K562 (cell line): ENCODE data around the gene TENT4B. TPM values are rescaled to one million over a fixed set of nuclear protein-coding genes. Genes with fewer than 3 reads are reported as not detected.

ENCODE experiments used
- BRF1 ChIP-seq: IDR thresholded peaks from 3 replicates; pipeline ENCODE4 v1.6.1; 2011; ENCODE audit warnings: borderline replicate concordance, mild to moderate bottlenecking; ENCODE audit not compliant: insufficient read length; ENCODE audit errors: extremely low read depth
- CBX8 ChIP-seq: fragments of 200-600 bp; sonication (generic); IDR thresholded peaks from 2 replicates; pipeline ENCODE4 v1.6.1; 2012; ENCODE audit warnings: borderline replicate concordance, mixed run types, low read depth, mild to moderate bottlenecking, moderate library complexity, mixed read lengths, low read length, control low read depth, inconsistent platforms; ENCODE audit not compliant: poor library complexity, severe bottlenecking; ENCODE audit errors: extremely low read depth
- ELF1 ChIP-seq: fragments of 200-800 bp; sonication (Bioruptor generic); IDR thresholded peaks from 2 replicates; pipeline ENCODE4 v1.6.1; 2016; ENCODE audit warnings: missing genetic modification characterization, missing compliant biosample characterization
- EP300 ChIP-seq: IDR thresholded peaks from 2 replicates; pipeline ENCODE4 v1.6.1; 2012; ENCODE audit warnings: low read length, improper control_type of control experiment
- HOXB6 ChIP-seq: fragments of 250-450 bp; sonication (Bioruptor Pico); IDR thresholded peaks from 2 replicates; pipeline ENCODE4 v1.5.1; 2022; ENCODE audit warnings: mild to moderate bottlenecking, borderline replicate concordance
- KLF16 ChIP-seq: IDR thresholded peaks from 2 replicates; pipeline ENCODE4 v1.6.1; 2016; ENCODE audit warnings: antibody characterized with exemption
- LARP7 ChIP-seq: fragments of 450-650 bp; IDR thresholded peaks from 2 replicates; pipeline ENCODE4 v1.6.1; 2016
- MECOM ChIP-seq: fragments of 250-450 bp; sonication (Bioruptor Pico); IDR thresholded peaks from 2 replicates; pipeline ENCODE4 v1.8.0; 2022; ENCODE audit warnings: inconsistent platforms
- NEUROD1 ChIP-seq: fragments of 150-350 bp; IDR thresholded peaks from 2 replicates; pipeline ENCODE4 v1.6.1; 2014; ENCODE audit warnings: borderline replicate concordance, low read length, low read depth; ENCODE audit not compliant: partially characterized antibody
- PHF20 ChIP-seq: fragments of 450-650 bp; IDR thresholded peaks from 2 replicates; pipeline ENCODE4 v1.6.1; 2018; ENCODE audit not compliant: partially characterized antibody
- PURB ChIP-seq: sonication (generic); formaldehyde crosslinking; IDR thresholded peaks from 2 replicates; pipeline ENCODE4 v1.9.0; 2021; ENCODE audit warnings: low read depth, mild to moderate bottlenecking, missing genetic modification reagents
- RBM17 ChIP-seq: fragments of 200-400 bp; formaldehyde crosslinking; IDR thresholded peaks from 2 replicates; pipeline ENCODE4 v1.6.1; 2017; ENCODE audit warnings: low read depth, mild to moderate bottlenecking, low read length, borderline replicate concordance
- SMARCC2 ChIP-seq: fragments of 450-650 bp; IDR thresholded peaks from 2 replicates; pipeline ENCODE4 v1.6.1; 2017; ENCODE audit warnings: antibody characterized with exemption, moderate library complexity, mild to moderate bottlenecking, low read depth
- SRSF1 ChIP-seq: fragments of 200-400 bp; formaldehyde crosslinking; IDR thresholded peaks from 2 replicates; pipeline ENCODE4 v1.6.1; 2017; ENCODE audit warnings: mild to moderate bottlenecking, low read depth, low read length, moderate library complexity
- TAF1 ChIP-seq: IDR thresholded peaks from 2 replicates; pipeline ENCODE4 v1.6.1; 2011; ENCODE audit warnings: mild to moderate bottlenecking, low read length, moderate library complexity; ENCODE audit not compliant: insufficient read depth, control insufficient read depth, severe bottlenecking; ENCODE audit errors: extremely low read depth
- UBTF ChIP-seq, 2 experiments: IDR thresholded peaks; 2 replicates each; pipeline ENCODE4 v1.6.1; 2012; ENCODE audit warnings: improper control_type of control experiment in 2 of 2, low read depth in 2 of 2, low read length in 2 of 2, borderline replicate concordance in 1 of 2
- WHSC1 ChIP-seq: IDR thresholded peaks from one replicate; pipeline ENCODE4 v1.6.1; 2012; ENCODE audit warnings: low read length, control low read depth, inconsistent platforms
- ZFP1 ChIP-seq: fragments of 450-650 bp; formaldehyde crosslinking; IDR thresholded peaks from 2 replicates; pipeline ENCODE4 v1.4.0; 2020; ENCODE audit warnings: mild to moderate bottlenecking, mixed read lengths
- ZNF124 ChIP-seq: sonication (generic); formaldehyde crosslinking; IDR thresholded peaks from 2 replicates; pipeline ENCODE4 v1.8.1; 2022; ENCODE audit warnings: missing genetic modification reagents
- ZNF707 ChIP-seq: fragments of 250-450 bp; sonication (Bioruptor Pico); conservative IDR thresholded peaks from 2 replicates; pipeline ENCODE4 v1.8.0; 2022; ENCODE audit warnings: inconsistent platforms, mild to moderate bottlenecking, moderate library complexity
- polyA plus RNA-seq, 8 experiments: library from polyadenylated mRNA; depleted of rRNA in 4 of 8; stranded (reverse) in 5 of 8; unstranded in 3 of 8; fragments of >200 nt; fragmentation: Nextera tagmentation in 2 of 8; fragmentation: Illumina TruSeq in 1 of 8; extraction: Ambion mirVana in 2 of 8; extraction: Trizol in 1 of 8; gene quantifications; 2 replicates each; pipeline versions ENCODE4 v1.2.1 to v1.2.3, GENCODE V29; 2011 to 2014; ENCODE audit warnings: inconsistent platforms in 1 of 8, missing spikeins in 1 of 8
- total RNA-seq, 7 experiments: library from RNA; depleted of rRNA in 6 of 7; stranded (reverse); fragments of >200 nt in 6 of 7; fragmentation: Illumina TruSeq in 2 of 7; extraction: Trizol in 2 of 7; gene quantifications; 2 replicates each; pipeline versions ENCODE4 v1.2.1 to v1.2.3, GENCODE V29; 2011 to 2021; ENCODE audit warnings: low replicate concordance in 1 of 7
- TF ChIP-seq, protein P1 (sequence below): fragments of 450-650 bp; IDR thresholded peaks from one replicate; pipeline ENCODE4 v1.6.1; 2018; ENCODE audit warnings: mild to moderate bottlenecking, moderate library complexity; ENCODE audit not compliant: partially characterized antibody
- TF ChIP-seq, protein P2 (sequence below): fragments of 450-650 bp; IDR thresholded peaks from 2 replicates; pipeline ENCODE4 v1.6.1; 2017; ENCODE audit warnings: antibody characterized with exemption

Gene TENT4B
- total and polyA plus RNA-seq, 9 of the 15 experiments (the other 6 are each of a cell fraction or from before 2014, with no cell fraction given): 5.2 to 8.4 (median 7.0) TPM

GRCh38 chr16:50263940-50264929 is 111.1 kb downstream of the TENT4B start (continued):
- TF ChIP-seq, protein P1, sequence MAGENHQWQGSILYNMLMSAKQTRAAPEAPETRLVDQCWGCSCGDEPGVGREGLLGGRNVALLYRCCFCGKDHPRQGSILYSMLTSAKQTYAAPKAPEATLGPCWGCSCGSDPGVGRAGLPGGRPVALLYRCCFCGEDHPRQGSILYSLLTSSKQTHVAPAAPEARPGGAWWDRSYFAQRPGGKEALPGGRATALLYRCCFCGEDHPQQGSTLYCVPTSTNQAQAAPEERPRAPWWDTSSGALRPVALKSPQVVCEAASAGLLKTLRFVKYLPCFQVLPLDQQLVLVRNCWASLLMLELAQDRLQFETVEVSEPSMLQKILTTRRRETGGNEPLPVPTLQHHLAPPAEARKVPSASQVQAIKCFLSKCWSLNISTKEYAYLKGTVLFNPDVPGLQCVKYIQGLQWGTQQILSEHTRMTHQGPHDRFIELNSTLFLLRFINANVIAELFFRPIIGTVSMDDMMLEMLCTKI: no peak
- TF ChIP-seq ZNF707 (CRISPR knock-in tag) (no peak), RBM17 (no peak), PHF20 (no peak), MECOM (CRISPR knock-in tag) (no peak), KLF16 (no peak), PURB (no peak), WHSC1 (no peak), SMARCC2 (no peak), UBTF (IDR thresholded peaks at IDR 0.05; ENCODE audit: borderline replicate concordance in 1 of 2, low read depth in 2 of 2, low read length in 2 of 2) (no peak), CBX8 (no peak), ZNF124 (CRISPR knock-in tag) (no peak), SRSF1 (no peak), HOXB6 (no peak), NEUROD1 (no peak), ELF1 (tag) (no peak), ZFP1 (CRISPR knock-in tag) (no peak), EP300 (no peak), LARP7 (no peak), TAF1 (no peak), BRF1 (no peak)
- TF ChIP-seq, protein P2, sequence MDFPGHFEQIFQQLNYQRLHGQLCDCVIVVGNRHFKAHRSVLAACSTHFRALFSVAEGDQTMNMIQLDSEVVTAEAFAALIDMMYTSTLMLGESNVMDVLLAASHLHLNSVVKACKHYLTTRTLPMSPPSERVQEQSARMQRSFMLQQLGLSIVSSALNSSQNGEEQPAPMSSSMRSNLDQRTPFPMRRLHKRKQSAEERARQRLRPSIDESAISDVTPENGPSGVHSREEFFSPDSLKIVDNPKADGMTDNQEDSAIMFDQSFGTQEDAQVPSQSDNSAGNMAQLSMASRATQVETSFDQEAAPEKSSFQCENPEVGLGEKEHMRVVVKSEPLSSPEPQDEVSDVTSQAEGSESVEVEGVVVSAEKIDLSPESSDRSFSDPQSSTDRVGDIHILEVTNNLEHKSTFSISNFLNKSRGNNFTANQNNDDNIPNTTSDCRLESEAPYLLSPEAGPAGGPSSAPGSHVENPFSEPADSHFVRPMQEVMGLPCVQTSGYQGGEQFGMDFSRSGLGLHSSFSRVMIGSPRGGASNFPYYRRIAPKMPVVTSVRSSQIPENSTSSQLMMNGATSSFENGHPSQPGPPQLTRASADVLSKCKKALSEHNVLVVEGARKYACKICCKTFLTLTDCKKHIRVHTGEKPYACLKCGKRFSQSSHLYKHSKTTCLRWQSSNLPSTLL: no peak
